WTC11 (cell line): Measurements from ENCODE around the gene ZFP3. TPM values are rescaled to one million over a fixed set of nuclear protein-coding genes. Genes with fewer than 3 reads are reported as not detected.
A peak's percentile ranks its signal among the peaks of the same experiment; 100 is the strongest.

Experiments
- FOXJ3 ChIP-seq: sonication (generic); formaldehyde crosslinking; IDR thresholded peaks from 2 replicates; pipeline ENCODE4 v1.9.0; 2021; ENCODE audit warnings: missing genetic modification reagents, mild to moderate bottlenecking, borderline replicate concordance
- GABPB1 ChIP-seq: sonication (generic); formaldehyde crosslinking; IDR thresholded peaks from 2 replicates; pipeline ENCODE4 v1.8.1; 2023; ENCODE audit warnings: mild to moderate bottlenecking, missing genetic modification reagents
- GRHL2 ChIP-seq: fragments of 250-450 bp; sonication (Bioruptor Pico); IDR thresholded peaks from 2 replicates; pipeline ENCODE4 v1.8.0; 2022; ENCODE audit warnings: mild to moderate bottlenecking, moderate library complexity; ENCODE audit not compliant: insufficient replicate concordance, severe bottlenecking
- GTF2I ChIP-seq: fragments of 250-450 bp; sonication (Bioruptor Pico); conservative IDR thresholded peaks from 2 replicates; pipeline ENCODE4 v1.4.0; 2021; ENCODE audit warnings: mild to moderate bottlenecking
- MYBL2 ChIP-seq: sonication (generic); formaldehyde crosslinking; IDR thresholded peaks from 2 replicates; pipeline ENCODE4 v1.8.1; 2023; ENCODE audit warnings: mild to moderate bottlenecking, moderate library complexity, missing genetic modification reagents
- NFATC4 ChIP-seq: fragments of 250-450 bp; sonication (Bioruptor Pico); IDR thresholded peaks from 2 replicates; pipeline ENCODE4 v1.9.0; 2021; ENCODE audit warnings: mild to moderate bottlenecking
- NFE2L1 ChIP-seq: sonication (generic); formaldehyde crosslinking; IDR thresholded peaks from 2 replicates; pipeline ENCODE4 v1.8.1; 2023; ENCODE audit warnings: missing genetic modification reagents
- OVOL2 ChIP-seq: fragments of 250-450 bp; sonication (Bioruptor Pico); IDR thresholded peaks from 2 replicates; pipeline ENCODE4 v1.9.0; 2021; ENCODE audit warnings: mild to moderate bottlenecking, borderline replicate concordance
- TP53 ChIP-seq: sonication (generic); formaldehyde crosslinking; IDR thresholded peaks from 2 replicates; pipeline ENCODE4 v1.8.1; 2023; ENCODE audit warnings: mild to moderate bottlenecking, missing genetic modification reagents
- ZNF219 ChIP-seq: sonication (generic); formaldehyde crosslinking; IDR thresholded peaks from 2 replicates; pipeline ENCODE4 v1.8.0; 2023; ENCODE audit warnings: missing genetic modification reagents, mild to moderate bottlenecking, borderline replicate concordance
- ZNF671 ChIP-seq: fragments of 250-450 bp; sonication (Bioruptor Pico); IDR thresholded peaks from 2 replicates; pipeline ENCODE4 v1.8.0; 2021; ENCODE audit warnings: mild to moderate bottlenecking
- total RNA-seq: library from RNA; stranded (reverse); gene quantifications from 3 replicates; pipeline ENCODE4 v1.2.3, GENCODE V29; 2021
- TF ChIP-seq, protein P1 (sequence below): sonication (generic); formaldehyde crosslinking; IDR thresholded peaks from 2 replicates; pipeline ENCODE4 v1.8.1; 2022; ENCODE audit warnings: mild to moderate bottlenecking, moderate library complexity, missing genetic modification reagents
- TF ChIP-seq, protein P2 (sequence below): fragments of 250-450 bp; sonication (Bioruptor Pico); IDR thresholded peaks from 2 replicates; pipeline ENCODE4 v1.9.0; 2021; ENCODE audit warnings: moderate library complexity, mild to moderate bottlenecking, inconsistent platforms, borderline replicate concordance
- TF ChIP-seq, protein P3 (sequence below): sonication (generic); formaldehyde crosslinking; IDR thresholded peaks from 2 replicates; pipeline ENCODE4 v1.8.0; 2022; ENCODE audit warnings: mild to moderate bottlenecking, missing genetic modification reagents
- TF ChIP-seq, protein P4 (sequence below): sonication (generic); formaldehyde crosslinking; conservative IDR thresholded peaks from 2 replicates; pipeline ENCODE4 v1.8.1; 2023; ENCODE audit warnings: mild to moderate bottlenecking, low read depth, missing genetic modification reagents, moderate library complexity
- TF ChIP-seq, protein P5 (sequence below): sonication (generic); formaldehyde crosslinking; IDR thresholded peaks from 2 replicates; pipeline ENCODE4 v1.8.0; 2022; ENCODE audit warnings: mild to moderate bottlenecking, missing genetic modification reagents
- TF ChIP-seq, protein P6 (sequence below): fragments of 250-450 bp; sonication (Bioruptor Pico); IDR thresholded peaks from 2 replicates; pipeline ENCODE4 v2.1.2; 2022; ENCODE audit warnings: mild to moderate bottlenecking, moderate library complexity
- TF ChIP-seq, protein P7 (sequence below): sonication (generic); formaldehyde crosslinking; IDR thresholded peaks from 2 replicates; pipeline ENCODE4 v1.8.1; 2022; ENCODE audit warnings: mild to moderate bottlenecking, missing genetic modification reagents, moderate library complexity, borderline replicate concordance
- TF ChIP-seq, protein P8 (sequence below): sonication (generic); formaldehyde crosslinking; IDR thresholded peaks from 2 replicates; pipeline ENCODE4 v1.8.1; 2023; ENCODE audit warnings: mild to moderate bottlenecking, missing genetic modification reagents
- TF ChIP-seq, protein P9 (sequence below): sonication (generic); formaldehyde crosslinking; IDR thresholded peaks from 2 replicates; pipeline ENCODE4 v1.8.0; 2022; ENCODE audit warnings: mild to moderate bottlenecking, missing genetic modification reagents
- TF ChIP-seq, protein P10 (sequence below): sonication (generic); formaldehyde crosslinking; IDR thresholded peaks from 2 replicates; pipeline ENCODE4 v1.8.0; 2023; ENCODE audit warnings: mild to moderate bottlenecking, missing genetic modification reagents
- TF ChIP-seq, protein P11 (sequence below): sonication (generic); formaldehyde crosslinking; IDR thresholded peaks from 2 replicates; pipeline ENCODE4 v1.8.0; 2023; ENCODE audit warnings: missing genetic modification reagents

Gene ZFP3
- total RNA-seq, 1 experiment from 2014 or later = 0.66 TPM

DNA sequence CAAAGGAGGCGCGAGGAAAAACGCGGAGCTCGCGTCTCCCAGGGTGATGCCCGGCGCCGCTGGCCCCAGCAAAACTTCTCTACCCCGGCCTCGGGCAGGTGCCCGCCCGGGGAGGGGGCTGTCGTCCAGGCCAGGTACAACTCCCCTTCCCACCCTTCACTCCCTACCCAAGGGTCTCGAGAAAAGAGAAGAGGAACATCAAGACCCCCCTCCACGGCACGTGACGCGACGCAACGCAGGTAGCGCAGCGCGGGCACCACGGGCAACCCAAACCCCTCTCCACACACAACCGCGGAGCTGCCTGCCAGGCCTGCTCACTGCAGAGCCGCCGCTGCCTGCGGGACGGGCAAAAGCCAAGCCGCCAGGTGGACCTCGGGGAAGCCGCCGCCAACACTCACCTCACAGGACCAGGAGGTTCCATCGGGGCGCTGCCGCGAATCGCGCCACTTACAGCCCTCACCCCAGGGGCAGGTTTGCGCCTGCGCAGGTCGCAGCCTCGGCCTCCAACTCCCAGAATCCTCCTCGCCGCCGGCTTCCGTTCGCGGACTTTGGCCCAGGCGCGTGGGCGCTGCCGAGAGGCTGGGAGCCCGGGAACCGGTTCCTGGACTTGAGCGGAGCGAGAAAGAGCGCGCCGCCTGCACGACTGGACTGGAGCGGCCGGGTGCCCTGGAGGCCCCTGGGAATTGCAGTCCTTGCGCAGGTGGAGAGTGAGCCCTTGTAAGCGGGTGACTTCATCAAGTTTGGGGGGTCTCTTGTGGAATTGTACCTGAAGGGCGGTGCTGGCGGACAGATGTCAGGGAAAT lies 33.3 kb downstream of the ZFP3 start, which contains the start of gene ZNF232 (continued):
- TF ChIP-seq ZNF671 (CRISPR knock-in tag) (no peak), NFE2L1 (CRISPR knock-in tag) (peak; percentile 88; the same call in 1 of the 2 replicates), GTF2I (CRISPR knock-in tag) (no peak), ZNF219 (CRISPR knock-in tag) (peak; percentile 61; the same call in 1 of the 2 replicates), GRHL2 (no peak), GABPB1 (peak; percentile 84), FOXJ3 (CRISPR knock-in tag) (no peak), NFATC4 (CRISPR knock-in tag) (no peak), TP53 (CRISPR knock-in tag) (peak; percentile 89), OVOL2 (no peak), MYBL2 (peak; percentile 76; the same call in 1 of the 2 replicates)
- TF ChIP-seq, protein P1, sequence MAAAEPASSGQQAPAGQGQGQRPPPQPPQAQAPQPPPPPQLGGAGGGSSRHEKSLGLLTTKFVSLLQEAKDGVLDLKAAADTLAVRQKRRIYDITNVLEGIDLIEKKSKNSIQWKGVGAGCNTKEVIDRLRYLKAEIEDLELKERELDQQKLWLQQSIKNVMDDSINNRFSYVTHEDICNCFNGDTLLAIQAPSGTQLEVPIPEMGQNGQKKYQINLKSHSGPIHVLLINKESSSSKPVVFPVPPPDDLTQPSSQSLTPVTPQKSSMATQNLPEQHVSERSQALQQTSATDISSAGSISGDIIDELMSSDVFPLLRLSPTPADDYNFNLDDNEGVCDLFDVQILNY = peak; percentile 91; the same call in 1 of the 2 replicates
- TF ChIP-seq, protein P2, sequence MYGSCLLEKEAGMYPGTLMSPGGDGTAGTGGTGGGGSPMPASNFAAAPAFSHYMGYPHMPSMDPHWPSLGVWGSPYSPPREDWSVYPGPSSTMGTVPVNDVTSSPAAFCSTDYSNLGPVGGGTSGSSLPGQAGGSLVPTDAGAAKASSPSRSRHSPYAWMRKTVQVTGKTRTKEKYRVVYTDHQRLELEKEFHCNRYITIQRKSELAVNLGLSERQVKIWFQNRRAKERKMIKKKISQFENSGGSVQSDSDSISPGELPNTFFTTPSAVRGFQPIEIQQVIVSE = no peak
- TF ChIP-seq, protein P3, sequence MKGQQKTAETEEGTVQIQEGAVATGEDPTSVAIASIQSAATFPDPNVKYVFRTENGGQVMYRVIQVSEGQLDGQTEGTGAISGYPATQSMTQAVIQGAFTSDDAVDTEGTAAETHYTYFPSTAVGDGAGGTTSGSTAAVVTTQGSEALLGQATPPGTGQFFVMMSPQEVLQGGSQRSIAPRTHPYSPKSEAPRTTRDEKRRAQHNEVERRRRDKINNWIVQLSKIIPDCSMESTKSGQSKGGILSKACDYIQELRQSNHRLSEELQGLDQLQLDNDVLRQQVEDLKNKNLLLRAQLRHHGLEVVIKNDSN (CRISPR knock-in tag) = peak; percentile 89
- TF ChIP-seq, protein P4, sequence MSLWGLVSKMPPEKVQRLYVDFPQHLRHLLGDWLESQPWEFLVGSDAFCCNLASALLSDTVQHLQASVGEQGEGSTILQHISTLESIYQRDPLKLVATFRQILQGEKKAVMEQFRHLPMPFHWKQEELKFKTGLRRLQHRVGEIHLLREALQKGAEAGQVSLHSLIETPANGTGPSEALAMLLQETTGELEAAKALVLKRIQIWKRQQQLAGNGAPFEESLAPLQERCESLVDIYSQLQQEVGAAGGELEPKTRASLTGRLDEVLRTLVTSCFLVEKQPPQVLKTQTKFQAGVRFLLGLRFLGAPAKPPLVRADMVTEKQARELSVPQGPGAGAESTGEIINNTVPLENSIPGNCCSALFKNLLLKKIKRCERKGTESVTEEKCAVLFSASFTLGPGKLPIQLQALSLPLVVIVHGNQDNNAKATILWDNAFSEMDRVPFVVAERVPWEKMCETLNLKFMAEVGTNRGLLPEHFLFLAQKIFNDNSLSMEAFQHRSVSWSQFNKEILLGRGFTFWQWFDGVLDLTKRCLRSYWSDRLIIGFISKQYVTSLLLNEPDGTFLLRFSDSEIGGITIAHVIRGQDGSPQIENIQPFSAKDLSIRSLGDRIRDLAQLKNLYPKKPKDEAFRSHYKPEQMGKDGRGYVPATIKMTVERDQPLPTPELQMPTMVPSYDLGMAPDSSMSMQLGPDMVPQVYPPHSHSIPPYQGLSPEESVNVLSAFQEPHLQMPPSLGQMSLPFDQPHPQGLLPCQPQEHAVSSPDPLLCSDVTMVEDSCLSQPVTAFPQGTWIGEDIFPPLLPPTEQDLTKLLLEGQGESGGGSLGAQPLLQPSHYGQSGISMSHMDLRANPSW (CRISPR knock-in tag) = no peak
- TF ChIP-seq, protein P5, sequence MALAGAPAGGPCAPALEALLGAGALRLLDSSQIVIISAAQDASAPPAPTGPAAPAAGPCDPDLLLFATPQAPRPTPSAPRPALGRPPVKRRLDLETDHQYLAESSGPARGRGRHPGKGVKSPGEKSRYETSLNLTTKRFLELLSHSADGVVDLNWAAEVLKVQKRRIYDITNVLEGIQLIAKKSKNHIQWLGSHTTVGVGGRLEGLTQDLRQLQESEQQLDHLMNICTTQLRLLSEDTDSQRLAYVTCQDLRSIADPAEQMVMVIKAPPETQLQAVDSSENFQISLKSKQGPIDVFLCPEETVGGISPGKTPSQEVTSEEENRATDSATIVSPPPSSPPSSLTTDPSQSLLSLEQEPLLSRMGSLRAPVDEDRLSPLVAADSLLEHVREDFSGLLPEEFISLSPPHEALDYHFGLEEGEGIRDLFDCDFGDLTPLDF (CRISPR knock-in tag) = 0 out of 2 replicates have a peak, but pooled peaks have one; percentile 60
- TF ChIP-seq, protein P6, sequence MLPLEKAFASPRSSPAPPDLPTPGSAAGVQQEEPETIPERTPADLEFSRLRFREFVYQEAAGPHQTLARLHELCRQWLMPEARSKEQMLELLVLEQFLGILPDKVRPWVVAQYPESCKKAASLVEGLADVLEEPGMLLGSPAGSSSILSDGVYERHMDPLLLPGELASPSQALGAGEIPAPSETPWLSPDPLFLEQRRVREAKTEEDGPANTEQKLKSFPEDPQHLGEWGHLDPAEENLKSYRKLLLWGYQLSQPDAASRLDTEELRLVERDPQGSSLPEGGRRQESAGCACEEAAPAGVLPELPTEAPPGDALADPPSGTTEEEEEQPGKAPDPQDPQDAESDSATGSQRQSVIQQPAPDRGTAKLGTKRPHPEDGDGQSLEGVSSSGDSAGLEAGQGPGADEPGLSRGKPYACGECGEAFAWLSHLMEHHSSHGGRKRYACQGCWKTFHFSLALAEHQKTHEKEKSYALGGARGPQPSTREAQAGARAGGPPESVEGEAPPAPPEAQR = no peak
- TF ChIP-seq, protein P7, sequence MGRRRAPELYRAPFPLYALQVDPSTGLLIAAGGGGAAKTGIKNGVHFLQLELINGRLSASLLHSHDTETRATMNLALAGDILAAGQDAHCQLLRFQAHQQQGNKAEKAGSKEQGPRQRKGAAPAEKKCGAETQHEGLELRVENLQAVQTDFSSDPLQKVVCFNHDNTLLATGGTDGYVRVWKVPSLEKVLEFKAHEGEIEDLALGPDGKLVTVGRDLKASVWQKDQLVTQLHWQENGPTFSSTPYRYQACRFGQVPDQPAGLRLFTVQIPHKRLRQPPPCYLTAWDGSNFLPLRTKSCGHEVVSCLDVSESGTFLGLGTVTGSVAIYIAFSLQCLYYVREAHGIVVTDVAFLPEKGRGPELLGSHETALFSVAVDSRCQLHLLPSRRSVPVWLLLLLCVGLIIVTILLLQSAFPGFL (CRISPR knock-in tag) = no peak
- TF ChIP-seq, protein P8, sequence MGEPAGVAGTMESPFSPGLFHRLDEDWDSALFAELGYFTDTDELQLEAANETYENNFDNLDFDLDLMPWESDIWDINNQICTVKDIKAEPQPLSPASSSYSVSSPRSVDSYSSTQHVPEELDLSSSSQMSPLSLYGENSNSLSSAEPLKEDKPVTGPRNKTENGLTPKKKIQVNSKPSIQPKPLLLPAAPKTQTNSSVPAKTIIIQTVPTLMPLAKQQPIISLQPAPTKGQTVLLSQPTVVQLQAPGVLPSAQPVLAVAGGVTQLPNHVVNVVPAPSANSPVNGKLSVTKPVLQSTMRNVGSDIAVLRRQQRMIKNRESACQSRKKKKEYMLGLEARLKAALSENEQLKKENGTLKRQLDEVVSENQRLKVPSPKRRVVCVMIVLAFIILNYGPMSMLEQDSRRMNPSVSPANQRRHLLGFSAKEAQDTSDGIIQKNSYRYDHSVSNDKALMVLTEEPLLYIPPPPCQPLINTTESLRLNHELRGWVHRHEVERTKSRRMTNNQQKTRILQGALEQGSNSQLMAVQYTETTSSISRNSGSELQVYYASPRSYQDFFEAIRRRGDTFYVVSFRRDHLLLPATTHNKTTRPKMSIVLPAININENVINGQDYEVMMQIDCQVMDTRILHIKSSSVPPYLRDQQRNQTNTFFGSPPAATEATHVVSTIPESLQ (CRISPR knock-in tag) = no peak
- TF ChIP-seq, protein P9, sequence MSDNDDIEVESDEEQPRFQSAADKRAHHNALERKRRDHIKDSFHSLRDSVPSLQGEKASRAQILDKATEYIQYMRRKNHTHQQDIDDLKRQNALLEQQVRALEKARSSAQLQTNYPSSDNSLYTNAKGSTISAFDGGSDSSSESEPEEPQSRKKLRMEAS (CRISPR knock-in tag) = peak; percentile 95
- TF ChIP-seq, protein P10, sequence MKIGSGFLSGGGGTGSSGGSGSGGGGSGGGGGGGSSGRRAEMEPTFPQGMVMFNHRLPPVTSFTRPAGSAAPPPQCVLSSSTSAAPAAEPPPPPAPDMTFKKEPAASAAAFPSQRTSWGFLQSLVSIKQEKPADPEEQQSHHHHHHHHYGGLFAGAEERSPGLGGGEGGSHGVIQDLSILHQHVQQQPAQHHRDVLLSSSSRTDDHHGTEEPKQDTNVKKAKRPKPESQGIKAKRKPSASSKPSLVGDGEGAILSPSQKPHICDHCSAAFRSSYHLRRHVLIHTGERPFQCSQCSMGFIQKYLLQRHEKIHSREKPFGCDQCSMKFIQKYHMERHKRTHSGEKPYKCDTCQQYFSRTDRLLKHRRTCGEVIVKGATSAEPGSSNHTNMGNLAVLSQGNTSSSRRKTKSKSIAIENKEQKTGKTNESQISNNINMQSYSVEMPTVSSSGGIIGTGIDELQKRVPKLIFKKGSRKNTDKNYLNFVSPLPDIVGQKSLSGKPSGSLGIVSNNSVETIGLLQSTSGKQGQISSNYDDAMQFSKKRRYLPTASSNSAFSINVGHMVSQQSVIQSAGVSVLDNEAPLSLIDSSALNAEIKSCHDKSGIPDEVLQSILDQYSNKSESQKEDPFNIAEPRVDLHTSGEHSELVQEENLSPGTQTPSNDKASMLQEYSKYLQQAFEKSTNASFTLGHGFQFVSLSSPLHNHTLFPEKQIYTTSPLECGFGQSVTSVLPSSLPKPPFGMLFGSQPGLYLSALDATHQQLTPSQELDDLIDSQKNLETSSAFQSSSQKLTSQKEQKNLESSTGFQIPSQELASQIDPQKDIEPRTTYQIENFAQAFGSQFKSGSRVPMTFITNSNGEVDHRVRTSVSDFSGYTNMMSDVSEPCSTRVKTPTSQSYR = 0 out of 2 replicates have a peak, but pooled peaks have one; percentile 28
- TF ChIP-seq, protein P11, sequence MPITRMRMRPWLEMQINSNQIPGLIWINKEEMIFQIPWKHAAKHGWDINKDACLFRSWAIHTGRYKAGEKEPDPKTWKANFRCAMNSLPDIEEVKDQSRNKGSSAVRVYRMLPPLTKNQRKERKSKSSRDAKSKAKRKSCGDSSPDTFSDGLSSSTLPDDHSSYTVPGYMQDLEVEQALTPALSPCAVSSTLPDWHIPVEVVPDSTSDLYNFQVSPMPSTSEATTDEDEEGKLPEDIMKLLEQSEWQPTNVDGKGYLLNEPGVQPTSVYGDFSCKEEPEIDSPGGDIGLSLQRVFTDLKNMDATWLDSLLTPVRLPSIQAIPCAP (CRISPR knock-in tag) = no peak
